GF-D8 (cell line): ENCODE data around the gene ATF5.
"Not testable (repeated sequence)": the region's sequence is repeated elsewhere in the genome, so short reads cannot be mapped to it uniquely, and the experiment has no call there.

Experiments used
- DNase-seq: peaks from one replicate; lab custom pipeline; 2025; lab: John Stamatoyannopoulos, UW

ATF5 gene

DNA sequence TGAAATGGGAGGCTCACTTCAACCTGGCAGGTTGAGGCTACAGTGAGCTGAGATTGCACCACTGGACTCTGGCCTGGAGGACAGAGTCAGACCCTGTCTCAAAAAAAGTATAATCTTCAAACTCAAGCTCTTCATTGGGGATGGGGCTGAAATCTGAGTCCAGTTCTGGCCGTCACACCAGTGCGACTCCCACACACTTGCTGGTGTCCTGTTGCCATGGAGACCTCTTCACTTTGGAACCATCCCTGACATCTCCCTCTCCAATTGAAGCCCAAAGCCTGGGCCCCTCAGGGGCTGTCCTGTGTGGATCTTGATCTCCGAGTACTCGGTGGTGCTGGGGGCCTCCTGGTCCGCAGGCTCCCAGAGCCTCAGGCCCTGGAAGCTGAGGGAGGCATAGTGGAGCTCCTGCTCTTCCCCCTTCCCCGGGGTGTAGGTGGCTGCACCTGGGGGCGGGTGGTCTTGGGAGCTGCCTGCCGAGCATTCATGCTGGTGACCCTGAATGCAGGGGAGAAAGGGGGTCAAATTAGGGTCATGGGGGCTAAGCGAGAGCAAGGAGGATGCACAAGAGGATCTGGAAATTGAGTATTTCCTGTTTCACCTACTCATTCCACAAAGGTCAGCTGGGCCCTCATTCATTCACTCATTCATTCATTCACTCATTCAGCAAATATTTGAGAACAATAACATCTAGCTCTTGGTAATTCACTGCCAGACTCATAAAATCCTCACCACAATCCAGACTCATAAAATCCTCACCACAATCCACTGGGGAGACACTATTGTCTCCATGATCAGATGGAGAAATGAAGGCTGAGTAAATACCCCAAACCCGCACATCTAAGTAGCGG is 21.0 kb downstream of the ATF5 start:
- no peak for DNase-seq

DNA sequence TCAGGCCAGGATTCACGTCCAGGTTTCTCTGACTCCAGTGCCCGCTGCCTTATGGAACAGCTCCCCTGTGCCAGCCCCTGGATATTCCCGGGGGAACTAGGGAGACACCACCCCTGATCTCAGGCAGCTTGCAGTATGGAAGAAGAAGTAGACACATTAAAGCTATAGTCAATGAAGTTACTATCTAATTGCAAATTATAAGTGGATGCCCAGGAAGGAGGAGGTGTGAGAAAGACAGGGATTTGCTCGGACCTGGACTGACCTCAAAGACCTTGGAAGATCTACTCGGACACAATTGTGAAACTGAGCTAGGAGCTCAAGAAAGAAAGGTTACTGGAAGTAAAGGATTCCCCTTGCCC is 21.6 kb downstream of the ATF5 start:
- DNase-seq = no peak

DNA sequence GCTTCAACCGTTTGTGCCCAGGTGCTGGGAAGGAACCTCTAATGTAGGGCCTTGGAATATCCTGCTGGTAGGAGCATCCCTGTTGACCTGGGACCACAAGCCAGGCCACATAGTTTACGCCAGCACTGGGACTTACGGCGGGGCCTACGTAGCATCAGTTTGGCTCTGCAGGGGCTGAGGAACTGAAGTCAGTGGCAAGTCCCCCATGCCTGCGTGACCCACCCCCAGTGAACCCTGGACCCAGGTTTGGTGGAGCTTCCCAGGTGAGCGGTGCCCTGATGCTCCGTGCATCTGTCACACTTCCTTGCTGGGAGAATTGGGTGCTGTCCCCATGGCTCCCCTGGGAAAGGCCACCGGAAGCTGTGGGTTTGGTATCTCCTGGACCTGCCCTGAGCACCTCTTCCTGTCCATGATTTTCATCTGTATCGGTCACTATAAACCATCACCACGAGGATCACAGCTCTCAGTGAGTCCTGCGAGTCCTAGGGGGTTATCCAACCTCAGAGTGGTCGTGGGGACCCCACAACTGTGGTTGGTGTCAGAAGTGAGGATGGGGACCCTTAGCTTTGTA is 22.0 kb downstream of the ATF5 start:
- DNase-seq = no peak

DNA sequence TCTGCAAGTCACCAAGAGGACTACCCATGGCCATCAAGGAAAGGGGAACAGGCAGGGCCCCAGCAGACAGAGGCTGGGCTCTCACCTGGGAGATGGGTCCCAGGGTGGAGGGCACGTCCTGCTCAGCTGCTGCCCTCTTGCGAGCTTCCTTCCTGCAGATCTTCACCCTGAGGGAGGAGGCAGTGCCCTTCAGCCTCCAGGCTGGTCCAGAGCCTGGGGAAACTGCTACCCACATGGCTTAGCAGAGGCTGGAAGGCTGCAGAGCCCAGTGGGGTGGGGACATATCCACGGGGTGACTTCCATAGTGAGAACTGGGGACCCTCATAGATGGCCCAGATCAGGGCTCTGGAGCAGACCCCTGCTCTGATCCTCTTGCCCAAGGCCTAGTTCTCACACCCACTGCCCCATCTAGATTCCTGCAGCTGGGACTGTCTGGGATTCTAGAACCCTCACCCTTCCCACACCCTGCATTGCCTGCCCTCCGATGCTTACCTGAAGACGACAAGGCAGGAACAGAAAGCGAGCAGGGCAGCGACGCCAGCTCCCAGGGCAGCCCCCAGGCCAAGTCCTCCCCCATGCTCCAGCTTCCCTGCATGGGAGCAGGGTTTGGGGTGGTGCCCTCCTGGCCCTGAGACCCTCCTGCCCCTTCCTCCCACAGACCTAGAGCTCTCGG is 22.9 kb downstream of the ATF5 start:
- DNase-seq = no peak

DNA sequence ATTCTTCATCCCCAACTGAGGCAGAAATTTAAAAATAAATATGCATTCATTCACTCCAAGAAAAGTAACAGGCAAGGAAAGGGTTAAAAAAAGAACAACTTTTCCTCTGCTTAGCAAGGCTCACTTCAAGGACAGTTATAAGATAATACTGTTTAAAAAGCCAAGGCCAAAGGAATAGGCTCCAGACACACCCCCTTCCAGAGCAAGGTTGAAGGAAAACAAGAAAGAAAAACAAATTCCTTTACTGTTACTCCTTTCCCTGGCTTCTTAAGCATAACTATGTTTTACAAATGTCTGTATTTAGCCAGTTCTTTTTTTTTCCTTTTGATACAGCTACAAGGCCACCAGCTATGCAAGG is 23.5 kb downstream of the ATF5 start:
- DNase-seq = no peak

DNA sequence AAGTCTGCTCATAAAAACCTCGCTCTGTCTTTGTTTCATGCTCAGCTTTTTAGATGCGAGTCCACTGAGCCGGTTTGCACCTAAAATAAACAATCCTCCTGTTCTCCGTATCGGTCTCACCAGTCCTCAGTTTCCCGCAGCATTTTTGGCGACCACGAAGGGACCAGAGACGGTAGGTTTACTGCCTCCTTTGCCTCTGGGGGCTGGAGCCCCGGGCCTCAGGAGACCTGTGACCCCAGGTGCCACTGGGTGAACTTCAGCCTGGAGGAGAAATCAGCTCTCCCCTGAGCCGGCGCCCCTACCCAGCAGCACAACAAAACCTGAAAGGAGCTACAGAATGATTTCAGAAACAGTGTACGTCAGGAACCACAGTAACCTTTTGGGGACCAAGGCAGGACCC is 23.9 kb downstream of the ATF5 start:
- no peak for DNase-seq

DNA sequence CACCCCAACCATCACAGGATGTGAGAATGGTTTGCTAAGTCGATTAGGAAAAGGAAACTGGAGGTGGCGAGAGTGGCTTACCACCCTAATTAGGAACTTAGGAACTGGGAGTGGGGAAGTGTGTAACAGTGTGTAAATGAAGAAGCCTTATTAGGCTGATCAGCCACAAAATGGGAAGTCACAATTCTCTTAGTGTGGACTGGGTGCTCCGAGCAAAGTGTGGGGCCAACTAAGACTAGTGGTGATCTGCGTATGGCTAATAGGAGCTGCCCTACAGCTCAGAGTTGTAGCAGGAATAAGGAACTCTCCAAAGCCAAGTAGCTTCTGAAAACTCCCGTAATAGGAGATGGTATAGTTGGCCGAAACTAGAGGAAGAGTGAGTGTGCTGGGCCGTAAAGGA is 24.4 kb downstream of the ATF5 start:
- peak; percentile 25 for DNase-seq

DNA sequence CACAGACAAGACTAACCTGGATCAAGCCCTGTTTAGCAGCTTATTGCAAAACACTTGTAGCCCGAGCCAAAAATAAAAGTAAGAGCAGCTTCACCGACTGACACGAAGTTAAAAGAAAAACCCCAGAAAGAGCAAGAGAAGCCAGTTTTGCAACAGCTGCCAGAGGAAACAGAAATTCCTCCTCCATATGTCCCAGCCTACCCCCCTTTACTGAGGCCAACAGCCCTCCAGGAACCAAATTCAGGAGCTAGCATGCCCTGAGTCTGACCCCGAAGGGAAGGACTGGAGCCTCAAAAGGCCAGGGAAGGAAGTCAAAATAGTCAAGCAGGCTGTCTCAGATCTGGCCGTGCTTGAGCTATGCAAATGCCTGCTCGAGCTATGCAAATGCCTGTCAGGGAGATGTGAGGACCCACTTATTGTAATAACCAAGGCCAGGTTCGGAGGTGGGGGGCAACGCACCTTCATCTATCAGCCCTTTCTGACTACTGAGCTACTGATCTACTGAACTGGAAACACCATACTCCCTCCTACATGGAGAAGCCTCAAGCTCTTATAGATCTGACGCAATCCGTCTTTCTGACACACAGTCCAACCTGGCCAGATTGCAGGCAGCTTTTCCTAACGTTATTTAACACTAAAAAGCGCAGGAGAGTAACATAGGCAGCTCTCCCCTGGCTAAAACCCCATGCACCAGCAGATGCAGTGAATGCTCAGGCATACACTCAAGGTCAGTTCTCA is 25.3 kb downstream of the ATF5 start:
- peak; percentile 22 for DNase-seq

DNA sequence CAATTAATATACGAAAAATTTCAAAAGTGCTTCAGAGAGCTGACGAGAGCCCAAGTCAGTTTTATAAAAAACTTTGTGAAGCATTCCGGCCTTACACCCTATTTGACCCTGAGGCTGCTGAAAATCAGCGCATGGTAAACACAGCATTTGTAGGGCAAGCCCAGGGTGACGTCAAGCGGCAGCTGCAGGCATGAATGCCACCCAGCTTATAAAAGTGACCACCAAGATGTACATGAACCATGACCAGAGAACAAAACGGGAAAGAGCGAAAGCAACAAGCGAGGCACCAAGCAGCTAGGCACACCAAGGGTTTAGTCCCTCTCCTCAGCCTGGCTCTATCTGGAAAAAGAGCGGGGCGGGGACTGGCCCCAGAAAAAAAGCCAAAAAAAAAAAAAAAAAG is 25.9 kb downstream of the ATF5 start:
- DNase-seq = no peak

DNA sequence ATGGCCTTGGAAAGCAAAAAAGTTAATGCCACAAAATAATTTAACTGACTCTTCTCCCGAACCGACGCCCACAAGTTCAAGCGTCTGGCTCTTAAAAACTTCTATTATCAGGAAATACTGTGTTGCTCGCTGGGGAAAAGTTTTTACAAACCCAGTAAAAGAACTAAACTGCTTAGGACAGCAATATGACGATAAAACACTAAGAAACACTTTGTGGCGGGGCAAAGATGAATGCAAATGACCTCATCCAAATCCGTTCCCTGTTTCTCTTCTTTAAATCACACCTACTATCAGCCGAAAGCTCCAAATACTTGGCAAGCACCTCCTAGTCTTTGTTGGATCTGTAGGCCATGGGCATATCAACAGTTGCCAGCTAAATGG is 27.1 kb downstream of the ATF5 start:
- DNase-seq = no peak

DNA sequence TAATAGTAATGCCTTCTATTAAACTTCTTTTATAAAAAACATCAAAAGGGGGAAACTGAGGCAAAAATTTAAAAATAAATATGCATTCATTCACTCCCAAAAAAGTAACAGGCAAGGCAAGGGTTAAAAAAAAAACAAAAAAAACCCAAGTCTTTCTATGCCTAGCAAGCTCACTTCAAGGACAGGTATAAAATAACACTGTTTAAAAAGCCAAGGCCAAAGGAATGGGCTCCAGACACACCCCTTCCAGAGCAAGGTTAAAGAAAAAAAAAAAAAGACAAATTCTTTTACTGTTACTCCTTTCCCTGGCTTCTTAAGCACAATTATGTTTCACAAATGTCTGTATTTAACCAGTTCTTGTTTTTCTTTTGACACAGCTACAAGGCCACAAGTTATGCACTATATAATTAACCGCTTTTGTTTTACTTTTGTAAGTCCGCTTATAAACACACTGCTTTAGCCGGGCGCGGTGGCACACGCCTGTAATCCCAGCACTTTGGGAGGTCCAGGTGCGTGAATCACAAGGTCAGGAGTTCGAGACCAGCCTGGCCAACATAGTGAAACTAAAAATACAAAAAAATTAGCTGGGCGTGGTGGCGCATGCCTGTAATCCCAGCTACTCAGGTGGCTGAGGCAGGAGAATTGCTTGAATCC is 28.4 kb downstream of the ATF5 start:
- DNase-seq = no peak

DNA sequence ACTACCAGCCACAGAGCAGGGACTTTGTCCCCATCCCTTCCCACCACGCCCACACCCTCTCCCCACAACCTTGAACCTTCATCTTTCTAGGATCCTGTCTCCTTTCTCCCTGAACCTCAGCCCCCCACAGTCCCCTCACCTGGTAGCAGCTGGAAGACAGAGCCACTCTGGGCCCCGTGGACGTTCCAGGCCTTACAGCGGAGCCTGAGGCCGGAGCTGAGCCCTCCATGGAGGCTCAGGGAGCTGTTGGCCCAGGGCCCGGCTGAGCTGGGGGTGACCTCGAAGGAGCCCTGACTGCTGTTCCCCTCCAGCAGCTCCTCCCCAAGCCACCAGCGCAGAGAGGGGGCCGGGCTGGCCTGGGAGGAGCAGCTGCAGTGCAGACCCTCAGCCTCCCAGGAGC is 29.1 kb downstream of the ATF5 start:
- DNase-seq = not testable (repeated sequence)

DNA sequence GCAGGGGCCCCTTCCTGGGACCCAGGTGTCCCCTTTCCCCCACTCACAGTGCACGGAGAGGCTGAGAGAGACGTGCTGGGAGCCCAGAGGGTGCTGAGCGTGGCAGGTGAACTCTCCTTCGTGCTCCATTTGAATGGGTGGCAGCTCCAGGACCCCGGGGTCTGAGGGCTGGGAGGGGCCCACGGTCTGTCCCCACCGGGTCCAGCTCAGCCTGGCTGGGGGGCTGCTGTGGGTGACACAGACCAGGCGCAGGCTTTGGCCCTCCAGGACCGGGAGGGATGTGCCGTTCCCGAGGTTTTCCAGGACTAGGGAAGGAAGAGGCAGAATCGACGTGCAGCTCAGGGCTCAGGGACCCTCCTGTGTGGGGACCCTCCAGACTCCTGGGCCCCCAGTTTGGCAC is 29.6 kb downstream of the ATF5 start:
- DNase-seq = not testable (repeated sequence)

DNA sequence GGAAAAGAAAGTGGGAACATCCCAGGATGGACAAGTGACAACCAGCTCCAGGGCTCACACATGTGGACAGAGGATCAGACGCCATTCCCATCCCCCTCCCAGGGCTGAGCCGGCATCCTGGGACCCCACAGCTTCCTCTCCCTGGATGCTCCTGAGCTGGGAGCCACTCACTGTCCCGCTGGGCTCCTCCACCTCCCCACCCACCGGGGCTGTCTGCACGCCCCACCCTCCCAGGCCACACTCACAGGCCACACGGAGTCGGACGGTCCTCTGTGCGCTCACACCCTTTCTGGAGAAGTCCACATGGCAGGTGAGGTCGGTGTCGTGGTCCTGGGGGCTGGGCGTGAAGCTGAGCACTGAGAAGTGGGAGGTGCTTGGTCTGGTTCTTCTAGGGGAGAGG is 30.9 kb downstream of the ATF5 start:
- not testable (repeated sequence) for DNase-seq

DNA sequence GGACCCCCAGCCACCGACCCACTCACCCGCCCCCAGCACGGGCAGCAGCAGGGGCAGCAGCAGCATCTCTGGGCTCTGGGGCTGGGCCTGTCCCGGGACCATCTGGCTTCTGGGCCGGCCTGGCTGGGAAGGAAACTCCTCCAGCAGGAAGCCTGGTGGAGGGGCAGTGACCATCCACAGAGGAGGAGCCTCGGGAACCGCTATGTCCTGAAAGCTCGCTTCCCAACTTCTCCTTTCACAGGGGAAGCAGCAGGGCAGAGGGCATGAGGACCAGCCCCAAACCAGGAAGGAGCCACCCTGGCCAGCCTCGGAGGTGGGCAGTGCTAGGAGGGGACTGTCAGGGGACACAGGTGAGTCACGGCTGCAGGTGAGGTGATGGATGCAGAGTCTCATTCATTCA is 32.0 kb downstream of the ATF5 start, which contains the start of gene SIGLEC11:
Gene SIGLEC11 (minus strand): TSS at position 193 of the 400 bp plus-strand sequence. CDS start 91 bp downstream, at position 102.
- DNase-seq = not testable (repeated sequence)

DNA sequence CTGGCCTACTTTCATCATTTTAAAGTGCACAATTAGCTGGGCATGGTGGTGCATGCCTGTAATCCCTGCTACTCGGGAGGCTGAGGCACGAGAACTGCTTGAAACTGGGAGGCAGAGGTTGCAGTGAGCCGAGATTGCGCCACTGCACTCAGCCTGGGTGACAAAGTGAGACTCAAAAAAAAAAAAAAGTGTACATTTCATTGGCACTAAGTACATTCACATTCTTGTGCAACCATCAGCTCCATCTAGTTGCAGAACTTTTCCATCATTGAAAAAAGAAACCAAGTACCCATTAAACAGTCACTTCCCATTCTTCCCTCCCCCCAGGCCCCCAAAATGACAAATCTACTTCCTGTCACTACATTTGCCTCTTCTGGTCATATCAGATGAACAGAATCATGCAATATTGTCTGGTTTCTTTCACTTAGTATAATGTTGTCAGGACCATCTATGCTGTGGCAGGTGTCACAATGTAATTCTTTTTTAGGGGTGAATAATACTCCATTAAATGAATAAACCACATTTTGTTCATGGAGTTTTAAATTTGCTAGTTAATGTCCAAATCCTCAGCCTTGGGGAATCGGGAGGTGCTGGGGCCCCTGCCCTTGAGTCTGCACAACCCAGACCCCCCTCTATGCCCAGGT is 39.4 kb downstream of the ATF5 start:
- peak; percentile 26 for DNase-seq

DNA sequence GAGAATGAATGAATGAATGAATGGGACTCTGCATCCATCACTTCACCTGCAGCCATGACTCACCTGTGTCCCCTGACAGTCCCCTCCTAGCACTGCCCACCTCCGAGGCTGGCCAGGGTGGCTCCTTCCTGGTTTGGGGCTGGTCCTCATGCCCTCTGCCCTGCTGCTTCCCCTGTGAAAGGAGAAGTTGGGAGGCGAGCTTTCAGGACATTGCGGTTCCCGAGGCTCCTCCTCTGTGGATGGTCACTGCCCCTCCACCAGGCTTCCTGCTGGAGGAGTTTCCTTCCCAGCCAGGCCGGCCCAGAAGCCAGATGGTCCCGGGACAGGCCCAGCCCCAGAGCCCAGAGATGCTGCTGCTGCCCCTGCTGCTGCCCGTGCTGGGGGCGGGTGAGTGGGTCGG is 40.4 kb downstream of the ATF5 start:
- not testable (repeated sequence) for DNase-seq

DNA sequence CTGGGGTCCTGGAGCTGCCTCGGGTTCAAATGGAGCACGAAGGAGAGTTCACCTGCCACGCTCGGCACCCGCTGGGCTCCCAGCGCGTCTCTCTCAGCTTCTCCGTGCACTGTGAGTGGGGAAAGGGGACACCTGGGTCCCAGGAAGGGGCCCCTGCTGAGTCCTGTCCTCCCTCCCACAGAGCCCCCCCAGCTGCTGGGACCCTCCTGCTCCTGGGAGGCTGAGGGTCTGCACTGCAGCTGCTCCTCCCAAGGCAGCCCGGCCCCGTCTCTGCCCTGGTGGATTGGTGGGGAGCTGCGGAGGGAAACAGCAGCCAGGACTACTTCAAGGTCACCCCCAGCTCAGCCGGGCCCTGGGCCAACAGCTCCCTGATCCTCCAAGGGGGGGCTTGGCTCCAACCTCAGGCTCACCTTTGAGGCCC is 43.0 kb downstream of the ATF5 start:
- DNase-seq = no peak

DNA sequence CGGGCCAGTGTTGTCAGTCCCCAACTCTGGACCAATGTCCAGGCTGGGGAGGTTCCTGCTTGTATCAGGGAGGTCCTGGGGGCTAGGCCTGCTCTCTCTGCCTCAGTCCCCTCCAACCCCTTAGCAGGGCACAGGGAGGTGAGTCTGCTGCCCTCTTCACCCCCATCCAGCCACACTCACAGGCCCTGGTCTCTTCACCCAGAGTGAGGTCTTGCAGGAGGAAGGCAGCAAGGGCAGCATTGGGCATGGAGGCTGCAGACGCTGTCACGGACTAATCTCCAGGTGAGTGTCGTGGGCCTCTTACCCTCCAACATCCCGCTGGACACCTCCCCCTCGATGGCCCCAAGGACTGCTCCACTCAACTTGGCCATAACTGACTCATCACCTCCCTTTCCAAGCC is 43.8 kb downstream of the ATF5 start:
- DNase-seq = no peak

DNA sequence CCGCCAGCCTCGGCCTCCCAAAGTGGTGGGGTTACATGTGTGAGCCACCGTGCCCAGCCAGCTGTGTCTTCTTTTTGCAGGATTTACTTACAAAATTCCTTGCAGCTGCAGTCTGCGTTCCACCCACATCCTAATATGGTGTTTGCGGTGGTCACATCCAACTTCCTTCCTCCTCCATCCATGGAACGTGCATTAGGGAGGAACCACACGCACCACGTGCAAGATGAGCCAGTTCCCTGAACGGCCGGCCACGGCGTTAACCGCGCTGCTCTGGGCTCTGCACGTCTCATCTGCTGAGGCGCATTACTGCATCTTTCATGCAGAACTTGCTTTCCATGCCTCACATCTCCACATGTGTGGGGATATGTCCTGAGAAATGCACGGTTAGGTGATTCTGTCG is 45.0 kb downstream of the ATF5 start:
- DNase-seq = no peak

DNA sequence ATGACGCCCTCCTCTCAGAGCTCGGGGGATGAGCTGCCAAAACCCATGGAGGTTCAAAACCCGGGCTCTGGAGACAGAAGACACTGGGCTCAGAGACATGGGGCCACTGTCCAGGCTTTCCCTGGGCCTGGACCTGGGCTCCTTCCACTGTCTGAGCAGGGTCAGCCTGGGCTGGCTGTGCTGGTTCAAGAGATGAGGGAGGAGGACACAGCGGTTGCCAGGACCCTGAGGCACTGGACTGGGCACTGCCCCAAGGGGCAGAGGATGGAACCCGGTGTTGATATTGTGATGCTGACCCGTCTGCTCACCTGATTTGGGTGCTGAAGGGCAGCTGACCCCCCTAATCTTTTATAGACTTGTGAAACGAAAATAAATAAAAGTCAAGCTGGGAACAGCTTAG is 46.0 kb downstream of the ATF5 start:
- DNase-seq = no peak

DNA sequence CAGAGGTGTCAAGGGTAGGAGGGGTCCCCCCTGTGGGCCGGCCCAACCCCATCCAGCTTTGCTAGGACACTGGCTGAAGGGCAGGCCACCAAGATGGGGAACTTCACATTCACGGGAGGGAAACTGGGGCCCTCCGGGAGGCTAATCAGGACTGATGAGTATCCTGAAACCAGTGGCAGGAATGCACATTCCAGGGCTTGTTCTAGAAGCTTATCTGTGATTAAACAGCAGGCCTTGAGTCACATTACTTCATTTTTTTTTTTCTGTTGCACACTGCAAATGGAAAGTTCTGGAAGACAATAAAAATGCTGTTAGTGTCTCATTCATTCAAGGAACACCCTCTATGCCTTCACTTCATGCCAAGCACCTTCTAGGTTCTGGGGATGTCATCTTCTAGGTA is 47.5 kb downstream of the ATF5 start:
- DNase-seq = no peak
